NCI-H446 treated with DMSO at 0.1 percent for 48 hours (cell line): ENCODE measurements around the gene AGTRAP.

Experiments
- DNase-seq: peaks from one replicate; lab custom pipeline; 2025; lab: John Stamatoyannopoulos, UW

Gene AGTRAP

DNA sequence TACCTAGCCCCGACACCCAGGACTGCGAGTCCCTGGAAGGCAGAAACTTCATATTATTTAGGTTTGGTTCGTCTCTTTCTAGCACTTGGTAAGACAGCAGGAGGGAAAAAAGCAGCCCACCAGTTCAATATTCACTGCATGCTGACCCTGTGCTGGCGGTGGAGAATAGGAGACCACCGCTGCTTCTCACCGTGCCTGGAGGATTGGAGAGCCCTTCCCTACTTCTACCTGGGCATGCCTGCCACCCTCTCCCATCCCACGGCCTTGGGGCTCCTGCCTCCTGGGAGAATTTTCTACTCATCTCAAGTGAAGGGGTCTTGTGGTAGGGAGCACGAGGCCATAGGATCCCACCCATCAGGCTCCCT is 64.4 kb downstream of the AGTRAP start:
- no peak for DNase-seq
